Neuronal stem cell (in vitro differentiated cells): ENCODE measurements around the gene ZBTB5.
"Not testable (repeated sequence)": the region's sequence is repeated elsewhere in the genome, so short reads cannot be mapped to it uniquely, and the experiment has no call there.

Experiments used
- DNase-seq: peaks from one replicate; pipeline ENCODE4 v3.0.0-alpha.2; 2013; ENCODE audit warnings: low spot score
- H2AFZ ChIP-seq: one replicate; pipeline ENCODE4 v1.6.1; 2013; ENCODE audit warnings: mild to moderate bottlenecking, low read length, inconsistent platforms
- H2AK5ac ChIP-seq: 2 replicates; pipeline ENCODE4 v1.6.1; 2013; ENCODE audit warnings: low read depth, mild to moderate bottlenecking, inconsistent platforms, low read length, moderate library complexity, mixed read lengths
- H2BK120ac ChIP-seq: 2 replicates; pipeline ENCODE4 v1.6.1; 2013; ENCODE audit warnings: low read depth, mild to moderate bottlenecking, inconsistent platforms, low read length, moderate library complexity, mixed read lengths
- H2BK12ac ChIP-seq: one replicate; pipeline ENCODE4 v1.6.1; 2013; ENCODE audit warnings: low read length, inconsistent platforms
- H2BK15ac ChIP-seq: 2 replicates; pipeline ENCODE4 v1.6.1; 2013; ENCODE audit warnings: mild to moderate bottlenecking, low read length, inconsistent platforms, mixed read lengths
- H2BK5ac ChIP-seq: one replicate; pipeline ENCODE4 v1.6.1; 2013; ENCODE audit warnings: inconsistent platforms, mild to moderate bottlenecking, low read length, moderate library complexity
- H3K14ac ChIP-seq: one replicate; pipeline ENCODE4 v1.6.1; 2013; ENCODE audit warnings: low read length, inconsistent platforms
- H3K18ac ChIP-seq: 2 replicates; pipeline ENCODE4 v1.6.1; 2013; ENCODE audit warnings: low read length, inconsistent platforms
- H3K23ac ChIP-seq: 2 replicates; pipeline ENCODE4 v1.6.1; 2013; ENCODE audit warnings: low read depth, mild to moderate bottlenecking, mixed read lengths, low read length, inconsistent platforms; ENCODE audit not compliant: poor library complexity
- H3K27ac ChIP-seq: replicated peaks from 3 replicates; pipeline ENCODE4 v1.5.1; 2013; ENCODE audit warnings: low read length, inconsistent platforms
- H3K27me3 ChIP-seq, 3 experiments: 2 replicates each; pipeline ENCODE4 v1.6.1; 2013; ENCODE audit warnings: low read length in 3 of 3, mild to moderate bottlenecking in 2 of 3, inconsistent platforms in 1 of 3, low read depth in 1 of 3, mixed read lengths in 1 of 3, moderate library complexity in 1 of 3; ENCODE audit not compliant: control insufficient read depth in 3 of 3, insufficient read depth in 3 of 3
- H3K36me3 ChIP-seq, 2 donors: replicated peaks in 1 of 2; 2 replicates each; pipeline ENCODE4 v1.6.1; 2013; ENCODE audit warnings: low read length in 2 of 2; ENCODE audit not compliant: control insufficient read depth in 2 of 2, insufficient read depth in 2 of 2
- H3K4ac ChIP-seq: 2 replicates; pipeline ENCODE4 v1.6.1; 2013; ENCODE audit warnings: inconsistent platforms, mild to moderate bottlenecking, low read length, moderate library complexity
- H3K4me1 ChIP-seq, 2 donors: 1 replicate in 1 of 2; 2 replicates in 1 of 2; pipeline ENCODE4 v1.6.1; 2013; ENCODE audit warnings: low read length in 2 of 2, low read depth in 1 of 2; ENCODE audit not compliant: control insufficient read depth in 2 of 2, insufficient read depth in 1 of 2
- H3K4me2 ChIP-seq: one replicate; pipeline ENCODE4 v1.6.1; 2013; ENCODE audit warnings: mild to moderate bottlenecking, low read length, inconsistent platforms; ENCODE audit not compliant: insufficient read depth, poor library complexity, severe bottlenecking
- H3K4me3 ChIP-seq, 2 donors: 2 replicates each; pipeline ENCODE4 v1.5.1; 2013; ENCODE audit warnings: low read length in 2 of 2, mild to moderate bottlenecking in 2 of 2, inconsistent platforms in 1 of 2, moderate library complexity in 1 of 2
- H3K79me1 ChIP-seq: one replicate; pipeline ENCODE4 v1.6.1; 2013; ENCODE audit warnings: low read depth, mild to moderate bottlenecking, inconsistent platforms, low read length, moderate library complexity
- H3K9ac ChIP-seq: one replicate; pipeline ENCODE4 v1.6.1; 2013; ENCODE audit warnings: mild to moderate bottlenecking, low read depth, low read length, inconsistent platforms; ENCODE audit not compliant: poor library complexity
- H3K9me3 ChIP-seq, 2 donors: replicated peaks in 1 of 2; 2 replicates each; pipeline versions ENCODE3 to v1.6.1; 2013; ENCODE audit warnings: low read length in 2 of 2, mild to moderate bottlenecking in 2 of 2, inconsistent platforms in 1 of 2, low read depth in 1 of 2, mixed read lengths in 1 of 2, moderate library complexity in 1 of 2; ENCODE audit not compliant: control insufficient read depth in 2 of 2, insufficient read depth in 1 of 2
- H4K8ac ChIP-seq: one replicate; pipeline ENCODE4 v1.6.1; 2013; ENCODE audit warnings: low read depth, mild to moderate bottlenecking, inconsistent platforms, low read length, moderate library complexity
- H4K91ac ChIP-seq: one replicate; pipeline ENCODE4 v1.6.1; 2013; ENCODE audit warnings: low read length, low read depth, mild to moderate bottlenecking, inconsistent platforms; ENCODE audit not compliant: poor library complexity
- WGBS, 2 donors: extraction: QIAGEN DNeasy Blood & Tissue Kit; methylation state at CpG; one replicate each; pipeline ENCODE4 v1.1.7; 2013; ENCODE audit warnings: missing lambda C conversion rate in 2 of 2, mixed read lengths in 1 of 2; ENCODE audit not compliant: insufficient read length in 2 of 2, insufficient replicate concordance in 1 of 2; ENCODE audit errors: extremely low coverage in 2 of 2; 5-methylcytosine and 5-hydroxymethylcytosine counted together

Gene ZBTB5

DNA sequence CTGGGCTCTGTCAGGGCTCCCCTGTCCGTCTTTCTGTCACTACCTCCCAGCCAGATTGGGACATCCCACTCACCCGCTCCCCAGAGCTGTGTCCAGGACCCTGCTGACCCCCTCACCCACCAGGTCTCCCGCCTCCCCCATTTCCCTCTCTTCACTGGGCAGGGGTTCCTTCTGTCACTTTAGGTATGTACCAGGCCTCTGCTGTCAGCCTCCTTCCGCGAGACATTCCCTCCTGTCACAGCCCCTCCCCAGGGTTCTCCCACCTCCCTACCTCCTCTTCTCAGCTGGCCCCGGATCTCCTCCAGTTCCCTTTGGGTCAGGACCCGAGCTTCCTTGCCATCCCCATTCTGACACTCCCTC is 21.0 kb upstream of the ZBTB5 start:
- Histone ChIP-seq H3K79me1 (peaks cover 2% of the 10 kb centered on the region), H2BK120ac (no peak overlapping the region), H4K91ac (no peak overlapping the region), H2BK12ac (no peak overlapping the region), H3K18ac (peak overlapping the region; percentile 89), H3K9ac (peak overlapping the region; percentile 89), H4K8ac (no peak overlapping the region), H3K4me1 (peaks cover 13 to 15% of the 10 kb centered on the region in 2 donors), H3K36me3 (peaks cover 9 to 39% of the 10 kb centered on the region in 2 donors), H3K9me3 (no peaks in the 10 kb centered on the region), H3K27ac (no peak overlapping the region), H3K4me3 (peak overlapping the region; percentile 88 to 91), H3K27me3 (no peaks in the 10 kb centered on the region), H3K4ac (no peak overlapping the region), H2AK5ac (no peak overlapping the region), H3K14ac (no peak overlapping the region), H3K23ac (no peak overlapping the region), H2AFZ (peak overlapping the region; percentile 98), H3K4me2 (peak overlapping the region; percentile 87), H2BK15ac (no peak overlapping the region), H2BK5ac (no peak overlapping the region)
- DNase-seq: no peak
- no CpG with 5 or more reads among the region's 7 CpGs for WGBS, 2 donors

DNA sequence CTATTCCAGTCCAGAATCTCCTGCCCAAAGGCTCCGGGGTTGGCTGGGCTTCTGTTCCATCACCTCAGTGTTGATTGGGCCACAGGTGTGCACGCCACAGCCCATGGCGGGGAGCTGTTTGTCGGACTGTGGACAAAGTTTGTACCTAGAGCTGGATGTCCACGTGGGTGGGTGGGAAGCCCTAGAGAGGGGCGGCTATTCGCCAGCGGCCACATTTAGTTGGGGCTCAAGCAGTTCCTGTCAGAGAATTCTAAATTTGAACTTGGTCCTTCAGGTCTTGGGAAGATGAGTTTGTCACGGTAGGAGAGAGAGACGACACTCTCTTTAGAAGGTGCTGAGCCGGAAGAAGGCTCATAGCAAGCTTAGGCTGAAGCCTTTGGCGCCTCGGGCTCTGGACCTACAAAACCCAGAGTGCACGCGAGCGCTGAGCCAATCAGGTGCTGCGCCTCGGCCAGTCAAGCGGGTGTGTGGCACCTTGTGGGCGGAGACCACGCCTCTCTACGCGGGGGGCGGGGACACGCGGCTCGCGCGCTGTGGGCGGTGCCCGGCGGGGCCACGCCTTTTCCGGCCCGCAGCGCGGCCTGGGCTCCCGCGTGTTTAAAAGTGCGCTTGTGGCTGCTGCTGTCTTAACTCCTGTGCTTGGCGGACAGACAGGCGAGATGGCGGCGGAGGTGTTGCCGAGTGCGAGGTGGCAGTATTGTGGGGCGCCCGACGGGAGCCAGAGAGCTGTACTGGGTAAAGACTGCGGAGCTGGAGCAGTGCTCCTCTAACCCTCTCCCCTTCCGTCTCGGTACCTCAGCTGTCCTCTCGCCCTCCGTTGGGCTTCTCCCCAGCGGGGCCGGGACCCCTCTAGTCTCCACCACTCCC is 20.4 kb upstream of the ZBTB5 start, which contains the start of gene POLR1E:
POLR1E (plus strand) TSS at position 560 of the 867 bp plus-strand sequence; CDS start at position 660, 100 bp downstream.
- Histone ChIP-seq H3K14ac (no peak within 1 kb of the TSS), H3K9ac (peak within 1 kb of the TSS; percentile 89), H2AK5ac (peak within 1 kb of the TSS; percentile 8), H3K4me1 (peaks cover 13 to 15% of the 10 kb centered on the region in 2 donors), H2BK5ac (no peak within 1 kb of the TSS), H3K27ac (peak within 1 kb of the TSS; percentile 17), H3K79me1 (peaks cover 2% of the 10 kb centered on the region), H4K8ac (no peak within 1 kb of the TSS), H3K4me3 (peak within 1 kb of the TSS; percentile 88 to 91), H3K23ac (peak within 1 kb of the TSS; percentile 92), H3K4ac (no peak within 1 kb of the TSS), H3K9me3 (no peaks in the 10 kb centered on the region), H2AFZ (peak within 1 kb of the TSS; percentile 98), H2BK120ac (no peak within 1 kb of the TSS), H3K18ac (peak within 1 kb of the TSS; percentile 89), H2BK15ac (peak within 1 kb of the TSS; percentile 53), H4K91ac (no peak within 1 kb of the TSS), H3K27me3 (no peaks in the 10 kb centered on the region), H2BK12ac (no peak within 1 kb of the TSS), H3K4me2 (peak within 1 kb of the TSS; percentile 87), H3K36me3 (peaks cover 9 to 33% of the 10 kb centered on the region in 2 donors)
- DNase-seq: peak; percentile 87
- WGBS, 2 donors: no CpG with 5 or more reads among the region's 56 CpGs

GRCh38 chr9:37480759-37481158 is 15.5 kb upstream of the ZBTB5 start:
- Histone ChIP-seq H3K36me3 (no peaks in the 10 kb centered on the region), H2BK15ac (no peak overlapping the region), H3K4me1 (peaks cover 3 to 5% of the 10 kb centered on the region in 2 donors), H4K91ac (no peak overlapping the region), H2BK12ac (no peak overlapping the region), H2BK5ac (no peak overlapping the region), H2AK5ac (no peak overlapping the region), H3K79me1 (no peaks in the 10 kb centered on the region), H3K4me3 (no peak overlapping the region), H3K23ac (no peak overlapping the region), H2AFZ (no peak overlapping the region), H2BK120ac (no peak overlapping the region), H3K18ac (no peak overlapping the region), H3K27me3 (no peaks in the 10 kb centered on the region), H3K9ac (no peak overlapping the region), H4K8ac (no peak overlapping the region), H3K14ac (no peak overlapping the region), H3K4ac (no peak overlapping the region), H3K27ac (no peak overlapping the region), H3K9me3 (no peaks in the 10 kb centered on the region), H3K4me2 (no peak overlapping the region)
- no CpG with 5 or more reads among the region's 3 CpGs for WGBS, 2 donors
- DNase-seq: no peak

DNA sequence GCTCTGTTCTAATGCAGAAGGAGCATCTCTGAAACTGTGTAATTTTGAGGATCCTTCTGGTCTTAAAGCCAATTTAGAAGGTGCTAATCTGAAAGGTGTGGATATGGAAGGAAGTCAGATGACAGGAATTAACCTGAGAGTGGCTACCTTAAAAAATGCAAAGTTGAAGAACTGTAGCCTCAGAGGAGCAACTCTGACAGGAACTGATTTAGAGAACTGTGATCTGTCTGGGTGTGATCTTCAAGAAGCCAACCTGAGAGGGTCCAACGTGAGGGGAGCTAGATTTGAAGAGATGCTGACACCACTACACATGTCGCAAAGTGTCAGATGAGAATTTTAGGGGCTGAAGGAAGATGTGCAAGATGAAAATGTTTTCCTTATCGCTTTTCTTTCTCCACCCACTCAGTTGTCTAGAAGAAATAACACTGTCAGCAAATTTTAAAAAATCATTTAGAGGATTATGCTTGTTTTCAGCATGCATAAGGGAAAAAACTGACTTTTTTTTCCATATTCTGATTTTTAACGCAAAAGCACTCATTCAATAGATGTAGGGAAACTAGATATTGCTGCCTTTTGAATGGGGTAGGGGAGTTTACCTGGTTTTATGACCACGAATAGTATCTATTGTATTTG is 12.9 kb upstream of the ZBTB5 start:
- not testable (repeated sequence) for H3K36me3 ChIP-seq, DNase-seq, H3K23ac ChIP-seq, H4K8ac ChIP-seq, H4K91ac ChIP-seq, H3K79me1 ChIP-seq, H2AK5ac ChIP-seq, H2BK5ac ChIP-seq, H3K4me1 ChIP-seq, H3K4me2 ChIP-seq, H2AFZ ChIP-seq, H2BK12ac ChIP-seq, H3K14ac ChIP-seq, H3K4ac ChIP-seq, H3K9ac ChIP-seq, H3K4me3 ChIP-seq, H3K18ac ChIP-seq, H3K27me3 ChIP-seq, H2BK120ac ChIP-seq, H2BK15ac ChIP-seq, H3K27ac ChIP-seq
- peaks cover 7 to 17% of the 10 kb centered on the region in 2 donors for H3K9me3 ChIP-seq
- WGBS, 2 donors: no CpG with 5 or more reads among the region's 5 CpGs
